H7 (cell line): ENCODE results near the gene PHACTR1. TPM values are rescaled to one million over a fixed set of nuclear protein-coding genes. Genes with fewer than 3 reads are reported as not detected.

Experiments used
- DNase-seq: peaks from one replicate; pipeline ENCODE4 v3.0.0; 2012
- H3K27me3 ChIP-seq: 2 replicates; pipeline ENCODE4 v1.6.0; 2011; ENCODE audit warnings: mild to moderate bottlenecking, low read length; ENCODE audit not compliant: control insufficient read depth, insufficient read depth
- H3K36me3 ChIP-seq: replicated peaks from 2 replicates; pipeline ENCODE4 v1.5.1; 2011; ENCODE audit warnings: low read length; ENCODE audit not compliant: control insufficient read depth, insufficient read depth
- H3K4me3 ChIP-seq: 2 replicates; pipeline ENCODE4 v1.5.1; 2011; ENCODE audit warnings: low read depth, mild to moderate bottlenecking, control low read depth, low read length, moderate library complexity; ENCODE audit not compliant: insufficient read depth
- total RNA-seq: library from RNA; depleted of rRNA; stranded (reverse); fragments of >200 nt; shearing (Covaris generic); gene quantifications from 2 replicates; pipeline ENCODE4 v1.2.3, GENCODE V29; 2014

The PHACTR1 gene
- total RNA-seq, 1 experiment from 2014 or later, result 3.3 TPM

- Histone ChIP-seq H3K27me3 (no peaks in the 10 kb centered on the region), H3K36me3 (no peaks in the 10 kb centered on the region), H3K4me3 (no peak overlapping the region)
- DNase-seq, result no peak
These were observed 85.9 kb downstream of the PHACTR1 start for GRCh38 chr6:12802440-12802839.

GRCh38 chr6:12803486-12803885 lies 86.9 kb downstream of the PHACTR1 start:
- H3K36me3 ChIP-seq, result no peaks in the 10 kb centered on the region
- H3K4me3 ChIP-seq, result no peak overlapping the region
- no peaks in the 10 kb centered on the region for H3K27me3 ChIP-seq
- no peak for DNase-seq

DNA sequence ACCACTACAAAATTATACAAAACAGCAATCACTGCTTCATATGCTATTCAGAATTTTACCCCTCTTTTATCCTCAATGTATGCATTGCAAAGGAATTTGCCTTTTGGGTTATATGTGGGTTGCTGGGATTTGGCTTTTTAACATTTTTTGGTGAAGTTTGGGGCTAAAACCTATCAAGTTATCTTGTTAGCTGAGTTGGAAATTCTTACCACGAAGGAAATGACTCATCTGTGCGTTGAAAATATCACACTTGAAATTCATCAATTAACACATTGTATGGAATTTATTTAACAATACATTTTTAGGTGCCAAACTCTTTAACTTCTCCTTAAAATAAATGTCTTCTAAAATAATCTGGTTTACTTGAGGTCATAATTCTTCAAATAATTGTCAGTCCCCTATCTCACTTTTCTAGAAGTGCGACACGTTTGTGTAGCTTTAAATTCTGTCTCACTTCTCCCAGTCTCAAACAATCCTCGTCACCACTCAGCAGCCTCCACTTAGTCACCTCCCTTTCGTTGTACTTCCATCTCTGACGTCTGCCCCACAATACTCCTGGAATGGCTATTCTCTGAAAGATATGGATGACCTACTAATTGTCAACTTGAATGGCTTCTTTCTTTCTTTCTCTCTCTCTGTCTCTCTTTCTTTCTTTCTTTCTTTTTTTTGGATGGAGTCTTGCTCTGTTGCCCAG lies 88.5 kb downstream of the PHACTR1 start:
- H3K27me3 ChIP-seq, result no peaks in the 10 kb centered on the region
- no peak for DNase-seq
- H3K4me3 ChIP-seq, result no peak overlapping the region
- H3K36me3 ChIP-seq, result no peaks in the 10 kb centered on the region

- Histone ChIP-seq H3K4me3 (no peak overlapping the region), H3K36me3 (no peaks in the 10 kb centered on the region), H3K27me3 (no peaks in the 10 kb centered on the region)
- DNase-seq, result no peak
These were observed 89.6 kb downstream of the PHACTR1 start for GRCh38 chr6:12806136-12806535.

DNA sequence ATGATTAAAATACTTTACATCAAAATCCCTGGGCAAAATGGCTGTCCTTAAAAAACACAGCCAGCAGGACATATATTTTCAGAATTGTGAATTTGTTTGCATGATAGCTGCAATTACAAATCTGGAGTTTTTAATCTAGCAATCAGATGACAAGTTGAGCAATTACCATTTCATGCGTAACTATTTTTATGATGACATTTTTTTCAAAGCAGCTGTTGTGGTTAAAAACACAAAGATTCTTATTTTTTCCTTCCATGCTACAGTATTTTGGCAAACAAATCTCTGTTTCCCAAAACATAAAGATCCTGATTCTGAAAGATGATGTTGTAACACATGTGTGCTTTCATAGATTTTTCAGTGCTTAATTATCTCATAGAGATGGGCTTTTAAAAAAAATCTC lies 90.2 kb downstream of the PHACTR1 start:
- no peaks in the 10 kb centered on the region for H3K27me3 ChIP-seq
- H3K36me3 ChIP-seq, result no peaks in the 10 kb centered on the region
- no peak for DNase-seq
- H3K4me3 ChIP-seq, result no peak overlapping the region

- Histone ChIP-seq H3K36me3 (no peaks in the 10 kb centered on the region), H3K4me3 (no peak overlapping the region), H3K27me3 (no peaks in the 10 kb centered on the region)
- no peak for DNase-seq
These were observed 95.0 kb downstream of the PHACTR1 start for GRCh38 chr6:12811519-12811918.

DNA sequence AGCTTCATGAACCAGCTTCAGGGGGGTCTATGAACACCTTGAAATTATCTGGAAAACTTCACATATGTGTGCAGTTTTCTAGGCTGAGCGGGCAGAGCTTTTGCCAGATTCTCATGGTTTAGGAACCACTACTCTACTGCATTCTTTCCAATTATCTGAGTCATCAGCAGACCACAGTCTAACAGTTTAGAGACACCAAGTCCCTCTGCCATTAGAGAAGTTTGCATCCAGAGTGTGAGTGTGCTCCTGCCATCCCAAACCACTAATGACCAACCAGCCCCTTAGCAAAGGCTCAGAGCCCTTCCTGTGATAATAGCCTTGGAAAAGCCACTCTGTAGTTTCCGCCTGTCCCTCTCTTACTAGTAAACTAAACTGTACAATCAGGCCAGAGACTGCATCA lies 96.8 kb downstream of the PHACTR1 start:
- H3K27me3 ChIP-seq, result no peaks in the 10 kb centered on the region
- no peak for DNase-seq
- H3K4me3 ChIP-seq, result no peak overlapping the region
- no peaks in the 10 kb centered on the region for H3K36me3 ChIP-seq

DNA sequence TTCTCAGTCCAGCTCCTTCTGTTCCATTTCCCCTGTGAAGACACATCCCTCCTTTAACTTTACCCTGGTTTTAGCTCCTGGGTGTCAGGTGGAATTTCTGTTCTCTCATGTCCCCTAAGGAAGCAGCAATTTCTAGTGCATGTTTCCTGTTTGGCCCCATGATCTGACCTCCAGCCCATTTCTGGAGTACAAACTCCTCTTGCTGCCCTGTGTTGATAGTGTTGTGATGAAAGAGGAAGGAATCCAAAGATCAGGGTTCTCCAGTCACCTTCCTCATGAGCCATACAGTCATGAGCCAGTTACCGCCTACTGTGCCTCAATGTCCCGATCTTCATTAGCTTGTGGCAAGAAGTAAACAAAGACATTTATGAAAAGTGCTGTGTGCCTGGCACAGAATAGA lies 97.4 kb downstream of the PHACTR1 start:
- H3K27me3 ChIP-seq, result no peaks in the 10 kb centered on the region
- H3K36me3 ChIP-seq, result no peaks in the 10 kb centered on the region
- H3K4me3 ChIP-seq, result no peak overlapping the region
- no peak for DNase-seq

GRCh38 chr6:12815089-12815488 lies 98.5 kb downstream of the PHACTR1 start:
- no peaks in the 10 kb centered on the region for H3K27me3 ChIP-seq
- H3K4me3 ChIP-seq, result no peak overlapping the region
- H3K36me3 ChIP-seq, result no peaks in the 10 kb centered on the region
- no peak for DNase-seq

DNA sequence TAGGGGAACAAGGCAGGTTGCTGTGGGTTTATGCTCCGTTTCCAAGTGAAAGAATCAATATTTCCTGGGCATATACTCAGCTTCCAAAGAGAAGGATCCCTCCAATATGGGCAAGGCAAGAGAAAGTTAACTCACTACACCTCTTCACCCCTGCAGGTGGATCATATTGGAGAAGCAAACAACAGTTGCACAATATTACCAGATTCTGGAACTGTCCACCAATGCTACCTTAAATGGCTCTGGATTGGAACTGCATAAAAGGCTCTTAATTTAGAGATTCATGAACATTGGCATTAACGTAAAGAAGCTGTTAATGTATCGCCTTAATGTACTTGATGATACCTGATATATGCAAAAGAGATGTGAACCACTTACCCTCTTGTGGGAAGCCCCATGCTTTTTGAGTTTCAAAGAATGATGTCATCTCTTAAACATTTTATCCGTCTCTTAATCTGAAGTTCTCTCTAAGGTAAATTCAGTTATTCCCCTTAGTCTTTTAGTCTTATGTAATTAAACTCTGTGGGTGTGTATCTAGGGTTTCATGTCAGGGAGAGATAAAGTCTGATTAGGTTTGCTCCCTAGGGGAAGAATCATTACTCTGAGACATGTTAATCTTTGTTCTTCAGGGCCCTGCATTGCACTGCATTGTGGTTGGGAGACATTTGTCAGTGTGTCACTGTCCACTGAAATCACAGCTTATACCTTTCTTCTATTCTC lies 99.5 kb downstream of the PHACTR1 start:
- Histone ChIP-seq H3K27me3 (no peaks in the 10 kb centered on the region), H3K36me3 (no peaks in the 10 kb centered on the region), H3K4me3 (no peak overlapping the region)
- DNase-seq, result no peak

- DNase-seq, result no peak
- Histone ChIP-seq H3K4me3 (no peak overlapping the region), H3K36me3 (no peaks in the 10 kb centered on the region), H3K27me3 (no peaks in the 10 kb centered on the region)
These were observed 101.8 kb downstream of the PHACTR1 start for GRCh38 chr6:12818324-12818723.

- no peaks in the 10 kb centered on the region for H3K36me3 ChIP-seq
- no peak for DNase-seq
- H3K27me3 ChIP-seq, result no peaks in the 10 kb centered on the region
- no peak overlapping the region for H3K4me3 ChIP-seq
These were observed 107.3 kb downstream of the PHACTR1 start for GRCh38 chr6:12823847-12824246.

GRCh38 chr6:12826584-12826983 lies 110.0 kb downstream of the PHACTR1 start:
- H3K36me3 ChIP-seq, result no peaks in the 10 kb centered on the region
- H3K27me3 ChIP-seq, result no peaks in the 10 kb centered on the region
- H3K4me3 ChIP-seq, result no peak overlapping the region
- no peak for DNase-seq

DNA sequence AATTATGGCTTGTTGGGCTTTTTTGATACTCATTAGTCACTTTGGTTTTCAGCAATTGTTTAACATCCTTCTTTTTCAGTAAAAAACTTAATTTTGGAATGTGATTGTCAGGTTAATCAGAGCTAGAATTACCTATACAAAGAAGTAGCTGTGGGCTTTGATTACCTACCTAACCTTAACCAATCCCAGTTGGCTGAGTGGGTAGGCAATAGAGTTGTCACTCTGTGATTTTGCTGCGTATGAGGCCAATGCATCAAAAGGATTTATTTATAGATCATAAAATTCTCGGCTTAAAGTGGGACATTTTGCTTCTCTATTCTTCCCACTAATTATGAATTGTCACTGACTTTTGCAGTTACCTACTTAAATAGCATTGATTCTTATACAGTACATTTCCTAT lies 111.4 kb downstream of the PHACTR1 start:
- Histone ChIP-seq H3K4me3 (no peak overlapping the region), H3K27me3 (no peaks in the 10 kb centered on the region), H3K36me3 (no peaks in the 10 kb centered on the region)
- no peak for DNase-seq

DNA sequence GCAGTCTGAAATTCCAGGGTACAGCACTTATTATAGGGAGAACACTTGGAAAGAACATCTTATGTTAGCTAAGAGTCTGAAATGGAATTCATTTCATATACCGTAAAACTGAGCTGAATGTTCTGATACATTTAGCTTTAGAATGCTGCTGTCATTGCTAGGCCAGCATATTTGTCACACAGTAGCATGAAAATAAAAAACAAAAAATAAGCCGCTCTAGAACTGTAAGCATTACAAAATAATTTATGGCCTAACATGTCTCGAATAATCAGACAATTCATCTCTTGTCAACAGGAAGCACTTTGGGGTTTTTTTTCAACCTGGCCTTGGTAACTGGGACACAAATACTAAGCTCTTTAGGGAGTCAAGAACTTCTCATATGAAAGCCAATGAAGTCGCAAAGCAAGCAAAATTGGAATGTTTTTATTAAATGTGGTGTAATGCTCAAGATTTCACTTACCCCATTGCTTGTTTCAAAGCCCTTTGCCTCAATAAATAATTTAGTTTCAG lies 115.7 kb downstream of the PHACTR1 start:
- H3K4me3 ChIP-seq, result no peak overlapping the region
- DNase-seq, result no peak
- H3K36me3 ChIP-seq, result no peaks in the 10 kb centered on the region
- H3K27me3 ChIP-seq, result no peaks in the 10 kb centered on the region
